Kidney epithelial cell (primary cell): ENCODE data around the gene APOC1. TPM values are rescaled to one million over a fixed set of nuclear protein-coding genes. Genes with fewer than 3 reads are reported as not detected.

Experiments
- DNase-seq: peaks from one replicate; pipeline ENCODE4 v3.0.0-alpha.2; 2010; ENCODE audit warnings: low read depth
- H3K27me3 ChIP-seq: 2 replicates; pipeline ENCODE4 v1.6.0; 2011; ENCODE audit warnings: low read length; ENCODE audit not compliant: control insufficient read depth, insufficient read depth
- H3K36me3 ChIP-seq: 2 replicates; pipeline ENCODE4 v1.5.1; 2011; ENCODE audit warnings: low read length; ENCODE audit not compliant: control insufficient read depth, insufficient read depth
- H3K4me3 ChIP-seq: 2 replicates; pipeline ENCODE4 v1.5.1; 2011; ENCODE audit warnings: low read depth, mild to moderate bottlenecking, control low read depth, low read length
- total RNA-seq: library from RNA; depleted of rRNA; stranded (reverse); fragments of >200 nt; gene quantifications from 2 replicates; pipeline ENCODE4 v1.2.3, GENCODE V29; 2015
- TF ChIP-seq, protein P1 (sequence below): IDR thresholded peaks from 2 replicates; pipeline ENCODE4 v1.5.1; 2011; ENCODE audit warnings: mild to moderate bottlenecking, moderate library complexity, low read length, control low read depth, inconsistent platforms; ENCODE audit not compliant: insufficient read depth, poor library complexity, severe bottlenecking

Gene APOC1
- total RNA-seq, 1 donor from 2014 or later: 3.5 TPM

DNA sequence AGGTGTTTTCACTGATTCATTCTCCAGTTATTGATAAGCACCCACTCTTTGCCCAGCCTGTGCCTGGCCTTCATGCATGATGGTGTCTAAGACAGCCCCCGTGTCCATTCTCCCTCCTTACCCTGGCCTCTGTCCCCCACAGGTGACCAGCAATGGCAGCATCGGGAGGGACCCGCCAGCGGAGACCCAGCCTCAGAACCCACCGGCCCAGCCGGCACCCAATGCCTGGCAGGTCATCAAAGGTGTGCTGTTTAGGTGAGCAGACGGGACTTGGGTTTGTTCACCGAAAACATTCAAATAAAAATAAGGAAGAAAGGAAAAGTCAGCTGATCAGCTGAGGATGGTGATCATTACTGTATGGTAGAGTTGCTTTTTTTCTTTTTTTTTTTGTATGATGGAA lies 47.4 kb downstream of the APOC1 start:
- Histone ChIP-seq H3K36me3 (peaks cover 2% of the 10 kb centered on the region), H3K27me3 (no peaks in the 10 kb centered on the region), H3K4me3 (no peak overlapping the region)
- TF ChIP-seq, protein P1, sequence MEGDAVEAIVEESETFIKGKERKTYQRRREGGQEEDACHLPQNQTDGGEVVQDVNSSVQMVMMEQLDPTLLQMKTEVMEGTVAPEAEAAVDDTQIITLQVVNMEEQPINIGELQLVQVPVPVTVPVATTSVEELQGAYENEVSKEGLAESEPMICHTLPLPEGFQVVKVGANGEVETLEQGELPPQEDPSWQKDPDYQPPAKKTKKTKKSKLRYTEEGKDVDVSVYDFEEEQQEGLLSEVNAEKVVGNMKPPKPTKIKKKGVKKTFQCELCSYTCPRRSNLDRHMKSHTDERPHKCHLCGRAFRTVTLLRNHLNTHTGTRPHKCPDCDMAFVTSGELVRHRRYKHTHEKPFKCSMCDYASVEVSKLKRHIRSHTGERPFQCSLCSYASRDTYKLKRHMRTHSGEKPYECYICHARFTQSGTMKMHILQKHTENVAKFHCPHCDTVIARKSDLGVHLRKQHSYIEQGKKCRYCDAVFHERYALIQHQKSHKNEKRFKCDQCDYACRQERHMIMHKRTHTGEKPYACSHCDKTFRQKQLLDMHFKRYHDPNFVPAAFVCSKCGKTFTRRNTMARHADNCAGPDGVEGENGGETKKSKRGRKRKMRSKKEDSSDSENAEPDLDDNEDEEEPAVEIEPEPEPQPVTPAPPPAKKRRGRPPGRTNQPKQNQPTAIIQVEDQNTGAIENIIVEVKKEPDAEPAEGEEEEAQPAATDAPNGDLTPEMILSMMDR: no peak
- no peak for DNase-seq

DNA sequence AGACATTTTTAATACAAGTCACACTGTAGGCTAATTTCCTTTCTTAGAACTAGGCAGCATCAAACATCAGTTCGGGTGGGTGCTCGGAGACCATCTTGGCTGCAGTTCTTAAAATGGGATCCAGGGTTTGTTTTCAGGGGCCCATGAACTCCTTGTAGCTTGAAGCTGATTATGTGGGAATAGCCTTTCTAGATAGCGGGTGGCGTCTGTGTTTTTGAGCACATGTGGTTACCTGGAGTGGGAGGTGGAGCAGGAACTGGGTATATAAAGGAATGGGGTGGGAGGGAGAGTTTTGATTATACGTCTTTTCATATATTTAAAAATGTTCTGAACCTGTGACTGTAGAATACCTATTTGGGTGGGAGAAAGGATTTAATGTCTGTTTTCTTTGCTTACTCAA lies 53.7 kb downstream of the APOC1 start:
- H3K4me3 ChIP-seq: no peak overlapping the region
- TF ChIP-seq, protein P1: no peak
- no peak for DNase-seq
- no peaks in the 10 kb centered on the region for H3K27me3 ChIP-seq
- peaks cover 2% of the 10 kb centered on the region for H3K36me3 ChIP-seq

DNA sequence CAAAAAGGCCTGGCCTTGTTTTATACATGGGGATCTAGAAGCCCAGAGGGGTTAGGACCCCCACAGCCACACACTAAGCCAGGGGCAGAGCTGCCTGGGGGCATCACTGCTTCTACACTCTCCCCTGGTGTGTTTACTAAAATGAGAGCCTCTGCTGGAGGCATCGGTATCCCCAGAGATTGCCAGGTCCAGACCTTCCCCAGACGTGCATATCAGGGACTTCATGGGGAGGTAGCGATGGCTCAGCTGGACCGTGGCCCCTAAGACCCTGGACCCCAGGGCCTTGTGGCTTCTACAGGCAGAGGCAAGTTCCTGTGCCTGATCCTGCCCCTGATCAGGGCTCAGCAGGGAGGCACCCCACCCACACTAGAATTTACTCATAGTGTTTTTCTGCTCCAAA lies 54.3 kb downstream of the APOC1 start:
- H3K36me3 ChIP-seq: peaks cover 2% of the 10 kb centered on the region
- TF ChIP-seq, protein P1: no peak
- no peaks in the 10 kb centered on the region for H3K27me3 ChIP-seq
- no peak overlapping the region for H3K4me3 ChIP-seq
- DNase-seq: no peak

Other genes starting within 250 kb of the APOC1 start
- gene CEACAM19, start 243.1 kb upstream of the APOC1 start, total RNA-seq: 6.4 and 10.5 TPM in 2 replicates
- gene CEACAM16, start 215.5 kb upstream of the APOC1 start, total RNA-seq: not detected in 2 replicates
- gene BCL3, start 165.9 kb upstream of the APOC1 start, total RNA-seq: 16.2 and 19.1 TPM in 2 replicates
- gene CBLC, start 136.7 kb upstream of the APOC1 start, total RNA-seq: 8.8 and 9.9 TPM in 2 replicates
- gene BCAM, start 105.5 kb upstream of the APOC1 start, total RNA-seq: 27.6 and 29.6 TPM in 2 replicates
- 240 and 243 TPM in 2 replicates for gene NECTIN2, start 68.3 kb upstream of the APOC1 start, total RNA-seq
- 65.3 and 73.7 TPM in 2 replicates for gene TOMM40, start 23.4 kb upstream of the APOC1 start, total RNA-seq
- gene APOE, start 8.8 kb upstream of the APOC1 start, total RNA-seq: 89.0 and 98.1 TPM in 2 replicates
- not detected in 2 replicates for gene APOC4, start 27.6 kb downstream of the APOC1 start, total RNA-seq
- gene APOC2, start 31.4 kb downstream of the APOC1 start, total RNA-seq: not detected in 2 replicates
- gene CLPTM1, start 40.8 kb downstream of the APOC1 start, total RNA-seq: 58.0 and 74.8 TPM in 2 replicates
- 60.0 and 76.7 TPM in 2 replicates for gene RELB, start 86.9 kb downstream of the APOC1 start, total RNA-seq
- 65.7 and 77.9 TPM in 2 replicates for gene CLASRP, start 124.4 kb downstream of the APOC1 start, total RNA-seq
- 1.0 and 1.1 TPM in 2 replicates for gene ZNF296, start 161.9 kb downstream of the APOC1 start, total RNA-seq
- 50.8 and 63.6 TPM in 2 replicates for gene GEMIN7, start 164.7 kb downstream of the APOC1 start, total RNA-seq
- gene PPP1R37, start 178.6 kb downstream of the APOC1 start, total RNA-seq: 36.5 and 52.0 TPM in 2 replicates
- 0.07 and 0.46 TPM in 2 replicates for gene NKPD1, start 246.4 kb downstream of the APOC1 start, total RNA-seq